ENCODE results near the gene ATP6AP1.
A peak's percentile ranks its signal among the peaks of the same experiment; 100 is the strongest.

DNA sequence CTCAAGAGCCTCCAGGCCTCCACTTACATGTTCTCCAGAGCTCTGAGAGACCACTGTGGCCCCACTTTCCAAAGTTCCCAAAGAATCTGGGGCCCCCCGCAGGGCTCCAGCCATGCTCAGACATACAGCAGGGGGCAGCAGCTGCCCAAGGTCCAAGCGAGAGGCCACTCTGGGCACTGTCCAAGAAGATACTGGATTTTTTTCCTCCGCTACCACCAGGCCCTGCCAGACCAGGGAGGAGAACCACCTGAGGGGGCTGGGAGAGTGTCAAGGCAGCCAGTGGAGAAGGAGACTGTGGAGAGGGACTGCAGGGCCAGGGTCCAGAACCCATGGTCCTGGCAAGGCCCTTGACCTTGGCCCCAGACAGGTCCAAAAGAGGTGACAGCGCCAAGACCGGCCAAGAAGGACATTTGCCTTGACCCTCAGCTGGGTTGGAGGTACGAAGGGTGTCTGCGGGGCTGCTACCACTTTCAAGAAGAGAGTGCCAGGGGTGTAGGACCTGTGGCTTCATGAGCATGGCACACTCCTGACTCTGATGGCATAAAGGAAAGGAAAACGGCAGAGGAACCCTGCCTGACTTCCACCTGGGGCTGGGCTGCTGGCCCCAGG, 44.1 kb upstream of the ATP6AP1 start:
- TF ChIP-seq, protein P1, sequence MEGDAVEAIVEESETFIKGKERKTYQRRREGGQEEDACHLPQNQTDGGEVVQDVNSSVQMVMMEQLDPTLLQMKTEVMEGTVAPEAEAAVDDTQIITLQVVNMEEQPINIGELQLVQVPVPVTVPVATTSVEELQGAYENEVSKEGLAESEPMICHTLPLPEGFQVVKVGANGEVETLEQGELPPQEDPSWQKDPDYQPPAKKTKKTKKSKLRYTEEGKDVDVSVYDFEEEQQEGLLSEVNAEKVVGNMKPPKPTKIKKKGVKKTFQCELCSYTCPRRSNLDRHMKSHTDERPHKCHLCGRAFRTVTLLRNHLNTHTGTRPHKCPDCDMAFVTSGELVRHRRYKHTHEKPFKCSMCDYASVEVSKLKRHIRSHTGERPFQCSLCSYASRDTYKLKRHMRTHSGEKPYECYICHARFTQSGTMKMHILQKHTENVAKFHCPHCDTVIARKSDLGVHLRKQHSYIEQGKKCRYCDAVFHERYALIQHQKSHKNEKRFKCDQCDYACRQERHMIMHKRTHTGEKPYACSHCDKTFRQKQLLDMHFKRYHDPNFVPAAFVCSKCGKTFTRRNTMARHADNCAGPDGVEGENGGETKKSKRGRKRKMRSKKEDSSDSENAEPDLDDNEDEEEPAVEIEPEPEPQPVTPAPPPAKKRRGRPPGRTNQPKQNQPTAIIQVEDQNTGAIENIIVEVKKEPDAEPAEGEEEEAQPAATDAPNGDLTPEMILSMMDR (IDR thresholded peaks at IDR 0.05; ENCODE audit: insufficient read depth, low read depth, low read length): peak; percentile 4
- no peak for TF ChIP-seq EZH2 (IDR thresholded peaks at IDR 0.05; ENCODE audit: insufficient read depth, low read length)
